Measurements from ENCODE around the gene EVL. TPM values are rescaled to one million over a fixed set of nuclear protein-coding genes. Genes with fewer than 3 reads are reported as not detected.
"Not testable (repeated sequence)": the region's sequence is repeated elsewhere in the genome, so short reads cannot be mapped to it uniquely, and the experiment has no call there.

The EVL gene
- total and polyA plus RNA-seq, 2 donors: 40.3 to 93.8 TPM

GRCh38 chr14:100155756-100156616 is 90.8 kb downstream of the EVL start:
- DNase-seq (ENCODE audit: extremely low spot score): no peak
- WGBS: 63% methylated on average over 12 of the region's 12 CpGs
- H3K27ac ChIP-seq (ENCODE audit: low read depth): no peak overlapping the region

GRCh38 chr14:100156776-100157175 is 91.6 kb downstream of the EVL start:
- H3K36me3 ChIP-seq (ENCODE audit: insufficient read depth): no peaks in the 10 kb centered on the region
- H3K4me1 ChIP-seq (ENCODE audit: insufficient read depth): peaks cover 2% of the 10 kb centered on the region
- H3K4me3 ChIP-seq (ENCODE audit: low read depth, low read length): no peak overlapping the region
- DNase-seq (ENCODE audit: extremely low spot score): no peak
- 84% methylated on average over 6 of the region's 6 CpGs for WGBS
- H3K27ac ChIP-seq (ENCODE audit: low read depth): peak overlapping the region; percentile 24

More at GRCh38 chr14:100155756-100156616, 90.8 kb downstream of the EVL start:
- no peak overlapping the region for H3K4me3 ChIP-seq (ENCODE audit: low read depth, low read length)
- H3K36me3 ChIP-seq (ENCODE audit: insufficient read depth): no peaks in the 10 kb centered on the region
- peaks cover 2% of the 10 kb centered on the region for H3K4me1 ChIP-seq (ENCODE audit: insufficient read depth)

DNA sequence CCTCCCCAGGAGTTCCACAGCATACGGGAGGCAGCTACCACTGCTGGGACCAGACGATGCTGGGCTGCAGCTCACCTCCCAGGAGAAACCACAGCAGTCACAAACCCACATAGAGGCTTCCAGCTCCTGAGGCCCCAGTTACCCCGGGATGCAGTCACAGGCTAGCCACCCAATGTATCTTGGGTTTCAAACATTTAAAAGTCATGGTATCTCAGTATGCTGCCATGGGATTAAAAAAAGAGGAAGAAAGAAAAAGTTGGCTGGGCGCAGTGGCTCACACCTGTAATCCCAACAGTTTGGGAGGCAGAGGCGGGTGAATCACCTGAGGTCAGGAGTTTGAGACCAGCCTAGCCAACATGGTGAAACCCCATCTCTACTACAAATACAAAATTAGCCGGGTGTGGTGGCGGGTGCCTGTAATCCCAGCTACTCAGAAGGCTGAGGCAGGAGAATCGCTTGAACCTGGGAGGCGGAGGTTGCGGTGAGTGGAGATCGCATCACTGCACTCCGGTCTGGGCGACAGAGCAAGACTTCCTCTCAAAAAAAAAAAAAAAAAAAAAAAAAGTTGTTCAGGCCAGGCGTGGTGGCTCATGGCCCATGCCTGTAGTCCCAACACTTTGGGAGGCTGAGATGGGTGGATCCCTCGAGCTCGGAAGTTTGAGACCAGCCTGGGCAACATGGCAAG is 92.5 kb downstream of the EVL start:
- not testable (repeated sequence) for DNase-seq (ENCODE audit: extremely low spot score); H3K4me3 ChIP-seq (ENCODE audit: low read depth, low read length); H3K36me3 ChIP-seq (ENCODE audit: insufficient read depth); H3K27ac ChIP-seq (ENCODE audit: low read depth); H3K4me1 ChIP-seq (ENCODE audit: insufficient read depth)
- WGBS: 87% methylated on average over 16 of the region's 16 CpGs

GRCh38 chr14:100158566-100159093 is 93.4 kb downstream of the EVL start:
- Histone ChIP-seq H3K4me3 (ENCODE audit: low read depth, low read length) (peak overlapping the region; percentile 39), H3K36me3 (ENCODE audit: insufficient read depth) (no peaks in the 10 kb centered on the region), H3K27ac (ENCODE audit: low read depth) (no peak overlapping the region), H3K4me1 (ENCODE audit: insufficient read depth) (peaks cover 2% of the 10 kb centered on the region)
- DNase-seq (ENCODE audit: extremely low spot score): no peak
- WGBS: 13% methylated on average over 32 of the region's 32 CpGs

GRCh38 chr14:100159094-100159864 is 94.1 kb downstream of the EVL start, which contains the start of gene DEGS2:
DEGS2 (minus strand) TSS chr14:100159645; CDS start chr14:100159587, 58 bp downstream.
- Histone ChIP-seq H3K36me3 (ENCODE audit: insufficient read depth) (no peaks in the 10 kb centered on the region), H3K4me1 (ENCODE audit: insufficient read depth) (peaks cover 2% of the 10 kb centered on the region), H3K27ac (ENCODE audit: low read depth) (peak within 1 kb of the TSS; percentile 75), H3K4me3 (ENCODE audit: low read depth, low read length) (peak within 1 kb of the TSS; percentile 39)
- WGBS: under 1% methylated on average over 92 of the region's 94 CpGs
- DNase-seq (ENCODE audit: extremely low spot score): no peak

DNA sequence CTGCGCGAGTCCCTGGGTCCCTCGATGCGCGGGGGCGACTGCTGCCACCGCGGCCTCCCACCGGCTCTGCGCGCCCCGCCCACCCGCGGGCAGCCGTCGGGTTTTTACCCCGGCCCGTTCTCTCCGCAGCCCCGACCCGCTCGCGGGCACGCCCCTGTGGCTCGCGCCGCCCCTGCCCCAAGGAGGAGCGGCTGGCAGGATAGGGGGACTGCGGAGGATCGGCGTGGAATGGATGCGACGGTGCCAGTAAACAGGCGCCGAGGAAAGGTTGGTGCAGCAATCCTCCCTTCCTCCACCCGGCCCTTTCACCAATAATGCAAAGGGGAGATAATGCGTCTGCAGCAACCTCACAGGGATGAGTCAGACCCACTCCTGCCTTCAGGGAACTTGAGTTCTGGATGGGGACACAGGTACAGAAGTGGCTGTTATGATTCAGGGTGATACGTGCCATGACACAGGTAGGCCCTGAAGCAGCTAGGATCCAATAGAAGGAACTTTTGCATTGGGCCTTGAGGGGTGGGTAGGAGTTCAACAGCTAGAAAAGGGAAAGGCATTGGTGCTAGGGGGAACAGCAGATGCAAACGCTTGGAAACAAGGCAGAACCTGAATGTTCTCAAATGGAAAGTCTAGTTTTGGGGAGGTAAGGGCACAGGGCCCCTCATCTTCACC is 94.8 kb downstream of the EVL start:
- DNase-seq (ENCODE audit: extremely low spot score): no peak
- no peak overlapping the region for H3K27ac ChIP-seq (ENCODE audit: low read depth)
- H3K4me3 ChIP-seq (ENCODE audit: low read depth, low read length): peak overlapping the region; percentile 39
- WGBS: 10% methylated on average over 39 of the region's 39 CpGs
- peaks cover 2% of the 10 kb centered on the region for H3K4me1 ChIP-seq (ENCODE audit: insufficient read depth)
- H3K36me3 ChIP-seq (ENCODE audit: insufficient read depth): no peaks in the 10 kb centered on the region

GRCh38 chr14:100160534-100160916 is 95.3 kb downstream of the EVL start:
- Histone ChIP-seq H3K4me1 (ENCODE audit: insufficient read depth) (peaks cover 2% of the 10 kb centered on the region), H3K36me3 (ENCODE audit: insufficient read depth) (no peaks in the 10 kb centered on the region), H3K27ac (ENCODE audit: low read depth) (no peak overlapping the region), H3K4me3 (ENCODE audit: low read depth, low read length) (no peak overlapping the region)
- 83% methylated on average over 7 of the region's 7 CpGs for WGBS
- no peak for DNase-seq (ENCODE audit: extremely low spot score)

GRCh38 chr14:100165376-100165775 is 100.2 kb downstream of the EVL start:
- Histone ChIP-seq H3K36me3 (ENCODE audit: insufficient read depth) (no peaks in the 10 kb centered on the region), H3K4me1 (ENCODE audit: insufficient read depth) (no peaks in the 10 kb centered on the region), H3K27ac (ENCODE audit: low read depth) (no peak overlapping the region), H3K4me3 (ENCODE audit: low read depth, low read length) (no peak overlapping the region)
- 32% methylated on average over 27 of the region's 27 CpGs for WGBS
- no peak for DNase-seq (ENCODE audit: extremely low spot score)

GRCh38 chr14:100165831-100166440 is 100.7 kb downstream of the EVL start:
- Histone ChIP-seq H3K36me3 (ENCODE audit: insufficient read depth) (no peaks in the 10 kb centered on the region), H3K4me3 (ENCODE audit: low read depth, low read length) (peak overlapping the region; percentile 19), H3K4me1 (ENCODE audit: insufficient read depth) (no peaks in the 10 kb centered on the region), H3K27ac (ENCODE audit: low read depth) (no peak overlapping the region)
- WGBS: 19% methylated on average over 14 of the region's 16 CpGs
- no peak for DNase-seq (ENCODE audit: extremely low spot score)

DNA sequence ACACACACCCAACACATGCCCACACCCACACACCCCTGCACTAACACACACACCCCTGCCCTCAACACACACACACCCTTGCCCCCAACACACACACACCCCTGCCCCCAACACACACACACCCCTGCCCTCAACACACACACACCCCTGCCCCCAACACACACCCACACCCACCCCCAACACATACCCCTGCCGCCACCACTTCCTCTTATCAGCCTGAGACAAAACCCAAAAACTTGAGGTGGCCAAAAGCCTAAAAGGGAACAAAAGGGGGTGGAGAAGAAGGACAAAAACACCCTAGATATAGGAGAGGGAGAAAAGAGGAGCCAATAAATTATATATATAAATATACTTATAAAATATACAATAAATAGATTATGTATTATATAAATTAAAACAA is 103.3 kb downstream of the EVL start:
- H3K4me3 ChIP-seq (ENCODE audit: low read depth, low read length): no peak overlapping the region
- DNase-seq (ENCODE audit: extremely low spot score): no peak
- no peak overlapping the region for H3K27ac ChIP-seq (ENCODE audit: low read depth)
- H3K36me3 ChIP-seq (ENCODE audit: insufficient read depth): no peaks in the 10 kb centered on the region
- no peaks in the 10 kb centered on the region for H3K4me1 ChIP-seq (ENCODE audit: insufficient read depth)
- WGBS: 79% methylated on average over 1 of the region's 1 CpG

DNA sequence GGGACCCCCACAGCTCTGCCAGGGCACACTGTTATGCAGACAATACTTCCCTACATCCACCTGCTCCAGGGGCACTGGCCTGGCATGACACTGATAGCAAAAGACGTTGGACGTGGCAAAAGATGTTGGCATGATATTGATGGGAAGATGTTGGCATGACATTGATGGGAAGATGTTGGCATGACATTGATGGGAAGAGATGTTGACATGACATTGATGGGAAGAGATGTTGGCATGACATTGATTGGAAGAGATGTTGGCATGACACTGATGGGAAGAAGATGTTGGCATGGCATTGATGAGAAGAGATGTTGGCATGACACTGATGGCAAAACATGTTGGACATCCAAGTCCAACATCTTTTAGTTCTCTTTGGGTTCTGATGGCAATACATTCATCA is 105.7 kb downstream of the EVL start:
- no peak overlapping the region for H3K27ac ChIP-seq (ENCODE audit: low read depth)
- H3K4me3 ChIP-seq (ENCODE audit: low read depth, low read length): no peak overlapping the region
- WGBS: 92% methylated on average over 2 of the region's 2 CpGs
- DNase-seq (ENCODE audit: extremely low spot score): no peak
- no peaks in the 10 kb centered on the region for H3K4me1 ChIP-seq (ENCODE audit: insufficient read depth)
- no peaks in the 10 kb centered on the region for H3K36me3 ChIP-seq (ENCODE audit: insufficient read depth)

DNA sequence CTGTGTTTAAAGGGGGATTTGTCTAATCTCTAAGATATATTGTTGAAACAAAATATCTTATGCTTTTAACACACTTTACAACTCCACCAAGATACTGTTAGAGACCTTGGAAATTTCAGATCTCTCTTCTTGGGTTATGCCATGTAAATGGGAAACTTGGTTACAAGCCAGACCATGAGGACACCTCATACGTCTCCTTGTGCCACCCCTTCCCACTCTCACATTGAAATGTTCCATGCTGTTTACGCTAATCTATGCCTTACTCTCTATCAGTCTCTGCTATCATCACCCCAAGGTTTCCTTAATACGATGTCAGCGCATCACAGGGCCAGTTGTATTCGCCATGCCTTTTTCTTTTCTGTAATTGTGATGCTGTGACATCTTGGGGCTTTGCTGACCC is 107.6 kb downstream of the EVL start:
- 80% methylated on average over 5 of the region's 5 CpGs for WGBS
- Histone ChIP-seq H3K27ac (ENCODE audit: low read depth) (no peak overlapping the region), H3K36me3 (ENCODE audit: insufficient read depth) (no peaks in the 10 kb centered on the region), H3K4me1 (ENCODE audit: insufficient read depth) (no peaks in the 10 kb centered on the region), H3K4me3 (ENCODE audit: low read depth, low read length) (no peak overlapping the region)
- DNase-seq (ENCODE audit: extremely low spot score): no peak

Measured in urinary bladder (tissue), 4 donors.